Nephron (organoid): Measurements from ENCODE around the gene CEP170.
A peak's percentile ranks its signal among the peaks of the same experiment; 100 is the strongest.
"Not testable (repeated sequence)": the region's sequence is repeated elsewhere in the genome, so short reads cannot be mapped to it uniquely, and the experiment has no call there.

Experiments used
- H3K27ac Mint-ChIP-seq, 3 experiments: 2 replicates each; pipeline ENCODE4 v1.8.0; 2020; ENCODE audit warnings: mixed read lengths in 3 of 3, mild to moderate bottlenecking in 2 of 3, moderate library complexity in 1 of 3
- H3K27me3 Mint-ChIP-seq: 2 replicates; pipeline ENCODE4 v1.8.0; 2021; ENCODE audit warnings: low read depth, mild to moderate bottlenecking, moderate library complexity, mixed read lengths
- H3K36me3 Mint-ChIP-seq: 2 replicates; pipeline ENCODE4 v1.8.0; 2020; ENCODE audit warnings: low read depth, mixed read lengths
- H3K4me1 Mint-ChIP-seq: 2 replicates; pipeline ENCODE4 v1.8.0; 2020; ENCODE audit warnings: mixed read lengths
- H3K4me3 Mint-ChIP-seq, 3 experiments: 2 replicates each; pipeline ENCODE4 v1.8.0; 2020; ENCODE audit warnings: mild to moderate bottlenecking in 3 of 3, mixed read lengths in 3 of 3, moderate library complexity in 2 of 3
- H3K9me3 Mint-ChIP-seq: 2 replicates; pipeline ENCODE4 v1.8.0; 2020; ENCODE audit warnings: mixed read lengths
- CTCF ChIP-seq, 3 experiments: fragments of 200-600 bp; sonication (generic); IDR thresholded peaks; one replicate each; pipeline ENCODE4 v1.5.0; 2021; ENCODE audit warnings: antibody characterized with exemption in 3 of 3; ENCODE audit not compliant: unreplicated experiment in 3 of 3

The CEP170 gene

GRCh38 chr1:243227622-243228021, 27.5 kb downstream of the CEP170 start:
- H3K36me3 Mint-ChIP-seq = peaks cover 83% of the 10 kb centered on the region
- no peaks in the 10 kb centered on the region for H3K4me1 Mint-ChIP-seq
- H3K27ac Mint-ChIP-seq = no peak overlapping the region
- no peak overlapping the region for H3K4me3 Mint-ChIP-seq
- H3K9me3 Mint-ChIP-seq = peaks cover 46% of the 10 kb centered on the region
- no peaks in the 10 kb centered on the region for H3K27me3 Mint-ChIP-seq
- TF ChIP-seq CTCF (IDR thresholded peaks at IDR 0.05; ENCODE audit: unreplicated experiment in 3 of 3) = no peak

DNA sequence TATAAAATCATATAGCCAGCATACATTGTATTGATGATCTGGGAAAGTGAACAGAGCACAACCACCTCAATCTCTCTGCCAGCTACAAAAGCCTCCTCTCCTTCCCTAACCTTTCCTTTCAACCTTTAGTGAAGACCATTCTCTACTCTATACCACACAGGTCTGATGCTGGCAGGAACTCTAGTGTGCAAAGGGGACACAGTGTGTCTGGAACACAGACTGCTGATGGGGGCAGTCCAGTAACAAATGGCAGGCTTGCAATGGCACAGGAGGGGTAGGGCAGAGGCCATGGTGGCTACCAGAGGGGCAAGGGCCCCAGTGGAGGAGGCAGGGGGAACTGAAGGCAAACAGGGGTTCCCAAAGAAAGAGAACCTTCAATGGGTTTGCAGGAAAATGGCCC, 37.0 kb downstream of the CEP170 start:
- Mint-ChIP-seq H3K4me1 (peaks cover 8% of the 10 kb centered on the region), H3K9me3 (no peaks in the 10 kb centered on the region), H3K4me3 (no peak overlapping the region), H3K27ac (no peak overlapping the region), H3K27me3 (no peaks in the 10 kb centered on the region), H3K36me3 (peaks cover 76% of the 10 kb centered on the region)
- no peak for TF ChIP-seq CTCF (IDR thresholded peaks at IDR 0.05; ENCODE audit: unreplicated experiment in 3 of 3)

DNA sequence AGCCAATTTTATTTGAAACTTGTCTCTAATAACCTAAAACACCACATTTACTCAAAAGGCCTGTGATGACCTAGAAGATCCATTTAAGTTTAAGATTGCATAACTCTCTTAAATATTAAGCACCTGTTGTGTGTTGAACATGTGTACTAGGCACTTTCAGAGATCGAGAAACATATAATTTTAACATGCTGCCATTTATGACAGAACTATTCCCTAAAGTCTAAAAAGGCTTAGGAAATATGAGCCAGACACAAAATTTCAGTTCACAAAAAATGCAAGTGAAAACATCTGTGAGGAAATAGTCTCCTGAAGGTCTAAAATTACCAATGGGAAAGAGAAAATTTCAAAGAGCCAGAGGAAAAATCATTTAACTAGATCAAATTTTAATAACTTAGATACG, 37.7 kb downstream of the CEP170 start:
- no peaks in the 10 kb centered on the region for H3K9me3 Mint-ChIP-seq
- no peak overlapping the region for H3K4me3 Mint-ChIP-seq
- H3K4me1 Mint-ChIP-seq = peaks cover 8% of the 10 kb centered on the region
- H3K27me3 Mint-ChIP-seq = no peaks in the 10 kb centered on the region
- H3K27ac Mint-ChIP-seq = peak overlapping the region in 2 of 3 experiments; percentile 16 to 32
- peaks cover 74% of the 10 kb centered on the region for H3K36me3 Mint-ChIP-seq
- TF ChIP-seq CTCF (IDR thresholded peaks at IDR 0.05; ENCODE audit: unreplicated experiment in 3 of 3) = no peak

- Mint-ChIP-seq H3K9me3 (no peaks in the 10 kb centered on the region), H3K36me3 (peaks cover 71% of the 10 kb centered on the region), H3K27me3 (no peaks in the 10 kb centered on the region), H3K4me1 (peaks cover 8% of the 10 kb centered on the region), H3K27ac (peak overlapping the region in 1 of 3 experiments; percentile 32), H3K4me3 (no peak overlapping the region)
- no peak for TF ChIP-seq CTCF (IDR thresholded peaks at IDR 0.05; ENCODE audit: unreplicated experiment in 3 of 3)
These were observed 38.3 kb downstream of the CEP170 start for GRCh38 chr1:243216741-243217140.

DNA sequence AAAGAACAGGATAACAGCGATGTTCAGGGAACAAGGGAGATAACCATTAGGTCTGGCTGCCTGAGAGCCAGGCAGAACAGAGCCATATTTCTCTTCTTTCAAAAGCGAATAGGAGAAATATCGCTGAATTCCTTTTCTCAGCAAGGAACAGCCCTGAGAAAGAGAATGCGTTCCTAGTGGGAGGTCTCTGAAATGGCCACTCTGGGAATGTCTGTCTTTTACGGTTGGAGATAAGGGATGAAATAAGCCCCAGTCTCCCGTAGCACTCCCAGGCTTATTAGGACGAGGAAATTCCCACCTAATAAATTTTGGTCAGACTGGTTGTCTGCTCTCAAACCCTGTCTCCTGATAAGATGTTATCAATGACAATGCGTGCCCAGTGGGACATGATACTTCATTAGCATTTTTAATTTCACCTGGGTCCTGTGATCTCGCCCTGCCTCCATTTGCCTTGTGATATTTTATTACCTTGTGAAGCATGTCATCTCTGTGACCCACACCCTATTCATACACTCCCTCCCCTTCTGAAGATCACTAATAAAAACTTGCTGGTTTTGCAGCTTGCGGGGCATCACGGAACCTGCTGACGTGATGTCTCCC, 39.7 kb downstream of the CEP170 start:
- not testable (repeated sequence) for H3K27me3 Mint-ChIP-seq, H3K4me3 Mint-ChIP-seq, H3K9me3 Mint-ChIP-seq, H3K4me1 Mint-ChIP-seq, H3K27ac Mint-ChIP-seq
- H3K36me3 Mint-ChIP-seq = peaks cover 57% of the 10 kb centered on the region

DNA sequence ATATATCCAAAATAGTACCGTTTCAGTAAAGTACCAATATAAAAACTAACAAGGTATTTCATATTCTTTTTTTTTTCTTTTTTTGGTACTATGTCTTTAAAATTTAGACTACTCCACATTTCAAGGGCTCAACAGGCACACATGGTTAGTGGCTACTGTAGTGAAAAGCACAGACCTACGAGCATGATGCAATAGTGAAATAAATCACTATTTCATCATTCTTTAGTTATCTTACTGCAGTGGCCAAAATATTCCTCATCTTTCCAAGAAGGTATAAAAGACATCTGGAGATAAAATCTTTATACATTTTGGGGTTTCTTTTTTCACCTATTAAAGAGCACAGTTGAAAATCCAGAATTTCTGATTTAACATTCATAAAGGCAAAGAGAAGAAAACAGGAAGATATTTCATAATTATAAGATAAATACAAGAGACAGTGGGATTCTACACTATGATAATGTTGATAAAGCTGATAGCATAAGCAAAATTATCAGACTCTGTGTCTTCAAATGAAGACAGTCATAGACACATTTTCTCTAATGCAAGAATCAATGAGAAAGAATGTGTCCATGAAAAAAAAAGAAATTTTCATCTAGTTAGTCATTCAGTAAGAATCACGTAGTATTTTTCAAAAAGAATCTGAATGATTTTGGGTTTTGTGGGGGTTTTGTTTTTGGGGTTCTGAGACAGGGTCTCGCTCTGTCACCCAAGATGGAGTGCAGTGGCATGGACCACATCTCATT, 41.9 kb downstream of the CEP170 start:
- TF ChIP-seq CTCF (IDR thresholded peaks at IDR 0.05; ENCODE audit: unreplicated experiment in 3 of 3) = no peak
- Mint-ChIP-seq H3K4me1 (peaks cover 8% of the 10 kb centered on the region), H3K27ac (no peak overlapping the region), H3K36me3 (peaks cover 49% of the 10 kb centered on the region), H3K27me3 (no peaks in the 10 kb centered on the region), H3K4me3 (no peak overlapping the region), H3K9me3 (no peaks in the 10 kb centered on the region)

- not testable (repeated sequence) for H3K9me3 Mint-ChIP-seq, H3K4me1 Mint-ChIP-seq, H3K27ac Mint-ChIP-seq, H3K27me3 Mint-ChIP-seq, H3K4me3 Mint-ChIP-seq
- peaks cover 45% of the 10 kb centered on the region for H3K36me3 Mint-ChIP-seq
These were observed 43.1 kb downstream of the CEP170 start for GRCh38 chr1:243211984-243212383.

- not testable (repeated sequence) for H3K4me1 Mint-ChIP-seq, H3K27ac Mint-ChIP-seq, H3K4me3 Mint-ChIP-seq, H3K27me3 Mint-ChIP-seq
- Mint-ChIP-seq H3K36me3 (peaks cover 49% of the 10 kb centered on the region), H3K9me3 (peaks cover 10% of the 10 kb centered on the region)
These were observed 50.0 kb downstream of the CEP170 start for GRCh38 chr1:243205026-243205501.

DNA sequence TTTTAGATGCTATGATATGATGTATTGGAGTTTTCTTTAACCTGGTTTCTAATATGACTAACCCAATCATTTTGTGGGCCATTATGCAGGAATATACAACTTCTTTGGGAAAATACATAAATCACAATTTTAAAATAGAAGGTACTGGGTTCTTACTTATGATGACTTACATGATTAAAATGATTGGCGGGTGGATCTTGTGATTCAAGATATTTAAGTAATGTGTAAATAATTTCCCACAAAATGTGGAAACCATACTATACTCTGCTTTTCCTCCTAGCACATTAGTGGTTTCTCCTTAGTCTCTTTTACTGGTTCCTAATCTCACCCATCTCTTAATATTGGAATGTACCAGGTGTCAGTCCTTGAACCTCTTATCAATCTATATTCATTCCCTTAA, 50.7 kb downstream of the CEP170 start:
- peaks cover 10% of the 10 kb centered on the region for H3K9me3 Mint-ChIP-seq
- not testable (repeated sequence) for H3K4me1 Mint-ChIP-seq, H3K27ac Mint-ChIP-seq, H3K27me3 Mint-ChIP-seq, H3K4me3 Mint-ChIP-seq
- peaks cover 48% of the 10 kb centered on the region for H3K36me3 Mint-ChIP-seq

DNA sequence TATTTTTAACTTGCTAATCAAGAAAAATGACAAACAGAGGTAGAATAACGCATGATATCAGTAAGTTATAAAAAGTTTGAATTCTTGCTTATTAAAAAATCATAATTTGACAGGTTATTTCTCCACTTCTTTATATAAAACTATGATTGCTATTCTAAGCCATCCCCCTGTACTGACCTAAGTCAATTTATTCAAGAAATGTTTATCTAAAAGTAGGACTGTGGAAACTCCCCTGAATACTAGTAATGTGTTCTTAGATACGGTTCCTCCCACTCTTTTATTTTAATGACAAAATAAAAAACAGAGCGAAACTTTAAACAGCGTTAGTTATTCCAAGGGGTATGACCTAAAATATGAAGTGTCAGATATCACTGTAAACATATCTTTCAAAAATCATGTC, 51.9 kb downstream of the CEP170 start:
- not testable (repeated sequence) for H3K4me3 Mint-ChIP-seq, H3K4me1 Mint-ChIP-seq, H3K27ac Mint-ChIP-seq, H3K27me3 Mint-ChIP-seq
- peaks cover 10% of the 10 kb centered on the region for H3K9me3 Mint-ChIP-seq
- H3K36me3 Mint-ChIP-seq = peaks cover 52% of the 10 kb centered on the region
